ENCODE data around the gene DOCK9.

Gene DOCK9

GRCh38 chr13:98942997-98943396 lies 34.9 kb downstream of the DOCK9 start:
- no peak for DNase-seq

- DNase-seq = no peak
Measured at GRCh38 chr13:98942485-98942884, 35.4 kb downstream of the DOCK9 start.

- DNase-seq = no peak
Measured at GRCh38 chr13:98941536-98941935, 36.3 kb downstream of the DOCK9 start.

- peak; percentile 28 to 48 for DNase-seq
Measured at GRCh38 chr13:98941126-98941525, 36.7 kb downstream of the DOCK9 start.

GRCh38 chr13:98940325-98941001 lies 37.4 kb downstream of the DOCK9 start:
- DNase-seq = no peak

GRCh38 chr13:98939660-98940191 lies 38.1 kb downstream of the DOCK9 start:
- DNase-seq = no peak

- no peak for DNase-seq
Measured at GRCh38 chr13:98938801-98939200, 39.1 kb downstream of the DOCK9 start.

GRCh38 chr13:98937911-98938381 lies 39.9 kb downstream of the DOCK9 start:
- no peak for DNase-seq

GRCh38 chr13:98934243-98934642 lies 43.6 kb downstream of the DOCK9 start:
- no peak for DNase-seq

GRCh38 chr13:98930151-98930591 lies 47.7 kb downstream of the DOCK9 start:
- DNase-seq = no peak

- no peak for DNase-seq
Measured at GRCh38 chr13:98927951-98928927, 49.6 kb downstream of the DOCK9 start.

- DNase-seq = no peak
Measured at GRCh38 chr13:98925949-98926348, 51.9 kb downstream of the DOCK9 start.

- DNase-seq = no peak
Measured at GRCh38 chr13:98923641-98924397, 54.0 kb downstream of the DOCK9 start.

- DNase-seq = no peak
Measured at GRCh38 chr13:98922306-98922705, 55.6 kb downstream of the DOCK9 start.

GRCh38 chr13:98921786-98922185 lies 56.1 kb downstream of the DOCK9 start:
- no peak for DNase-seq

- peak in 1 of 2 donors; percentile 29 for DNase-seq
Measured at GRCh38 chr13:98921015-98921580, 56.8 kb downstream of the DOCK9 start.

GRCh38 chr13:98919566-98919965 lies 58.3 kb downstream of the DOCK9 start:
- DNase-seq = no peak

- no peak for DNase-seq
Measured at GRCh38 chr13:98918771-98919170, 59.1 kb downstream of the DOCK9 start.

- no peak for DNase-seq
Measured at GRCh38 chr13:98917116-98917515, 60.7 kb downstream of the DOCK9 start.

- DNase-seq = no peak
Measured at GRCh38 chr13:98916403-98916802, 61.5 kb downstream of the DOCK9 start.

- no peak for DNase-seq
Measured at GRCh38 chr13:98915981-98916380, 61.9 kb downstream of the DOCK9 start.

GRCh38 chr13:98915563-98915962 lies 62.3 kb downstream of the DOCK9 start:
- DNase-seq = no peak

All from inflammatory macrophage treated with lipopolysaccharide for 1 hour (primary cell).